GM19397 (cell line): Measurements from ENCODE around the gene SMAD1.

ENCODE experiments used
- ATAC-seq: cut with Tn5 transposase; IDR thresholded peaks from one replicate; pipeline ENCODE4 v1.9.1; 2021; ENCODE audit warnings: mild to moderate bottlenecking, moderate library complexity; ENCODE audit not compliant: unreplicated experiment

SMAD1 gene

DNA sequence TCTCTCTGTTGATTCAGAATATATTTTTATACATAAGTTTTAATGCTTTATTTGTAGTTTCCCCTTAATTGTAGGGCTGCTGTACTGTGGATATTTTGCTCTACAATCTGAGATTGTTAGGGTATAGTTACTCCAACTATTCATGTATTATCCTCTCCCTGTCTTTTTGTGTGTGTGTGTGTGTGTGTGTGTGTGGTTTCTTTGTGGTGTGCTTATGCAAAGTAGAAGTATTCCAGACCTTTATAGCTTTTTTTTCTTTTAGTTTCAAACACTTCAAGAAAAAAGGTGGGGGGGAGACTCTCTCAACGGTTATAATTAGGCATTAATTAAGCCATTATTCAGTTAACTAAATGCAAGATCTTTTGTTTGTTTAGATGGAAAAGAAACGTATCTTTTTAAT, 6.7 kb downstream of the SMAD1 start:
- no peak for ATAC-seq

- ATAC-seq, result no peak
Observed at GRCh38 chr4:145489556-145489955, 7.9 kb downstream of the SMAD1 start.

- ATAC-seq, result no peak
Observed at GRCh38 chr4:145490361-145490760, 8.7 kb downstream of the SMAD1 start.

- no peak for ATAC-seq
Observed at GRCh38 chr4:145490796-145491195, 9.1 kb downstream of the SMAD1 start.

- no peak for ATAC-seq
Observed at GRCh38 chr4:145492376-145492775, 10.7 kb downstream of the SMAD1 start.

GRCh38 chr4:145493166-145493565, 11.5 kb downstream of the SMAD1 start:
- ATAC-seq, result no peak

DNA sequence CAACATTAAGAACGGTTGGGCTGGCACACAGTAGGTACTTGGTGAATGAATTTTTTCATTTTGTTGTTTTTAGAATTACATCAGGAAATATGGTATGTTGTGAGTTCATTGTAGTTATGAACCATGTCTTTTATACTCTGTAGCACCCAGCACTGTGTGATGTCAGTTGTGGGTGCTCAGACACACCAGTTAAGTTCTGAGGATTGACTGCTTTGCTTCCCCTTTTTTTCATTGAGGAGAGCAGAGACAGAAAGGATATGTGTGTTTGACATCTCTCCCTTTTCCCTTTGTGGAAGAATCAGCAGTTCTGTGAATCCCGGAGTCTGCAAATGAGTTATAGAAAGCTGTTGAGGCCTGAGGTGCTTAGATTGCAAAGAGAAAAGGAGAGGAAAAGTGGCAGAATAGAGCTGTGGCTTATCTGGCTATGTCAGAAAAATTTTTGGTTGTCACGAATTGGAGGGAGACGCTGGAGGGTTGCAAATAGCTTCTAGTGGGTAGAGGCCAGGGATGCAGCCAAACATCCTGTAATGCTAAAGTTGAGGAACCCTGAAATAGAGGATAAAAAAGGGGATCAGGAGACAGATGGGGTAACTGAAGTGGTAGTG, 13.1 kb downstream of the SMAD1 start:
- no peak for ATAC-seq

DNA sequence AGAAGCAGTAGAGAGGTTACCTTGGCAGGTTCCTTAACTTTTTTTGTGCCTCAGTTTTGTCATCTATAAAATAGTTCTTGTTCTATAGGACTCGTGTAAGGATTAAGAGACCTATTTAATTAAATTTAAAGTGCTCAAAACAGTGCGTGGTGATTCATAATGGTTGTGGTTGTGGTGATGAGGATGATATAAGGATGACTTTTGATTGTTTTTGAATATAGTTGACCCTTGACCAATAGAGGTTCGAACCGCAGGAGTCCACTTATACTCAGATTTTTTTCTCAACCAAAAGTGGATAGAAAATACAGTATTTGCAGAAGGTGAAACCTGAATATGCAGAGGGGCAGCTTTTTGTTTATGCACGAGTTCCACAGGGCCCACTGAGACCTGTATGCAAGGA, 14.6 kb downstream of the SMAD1 start:
- ATAC-seq, result no peak

- no peak for ATAC-seq
Observed at GRCh38 chr4:145497199-145498149, 15.8 kb downstream of the SMAD1 start.

DNA sequence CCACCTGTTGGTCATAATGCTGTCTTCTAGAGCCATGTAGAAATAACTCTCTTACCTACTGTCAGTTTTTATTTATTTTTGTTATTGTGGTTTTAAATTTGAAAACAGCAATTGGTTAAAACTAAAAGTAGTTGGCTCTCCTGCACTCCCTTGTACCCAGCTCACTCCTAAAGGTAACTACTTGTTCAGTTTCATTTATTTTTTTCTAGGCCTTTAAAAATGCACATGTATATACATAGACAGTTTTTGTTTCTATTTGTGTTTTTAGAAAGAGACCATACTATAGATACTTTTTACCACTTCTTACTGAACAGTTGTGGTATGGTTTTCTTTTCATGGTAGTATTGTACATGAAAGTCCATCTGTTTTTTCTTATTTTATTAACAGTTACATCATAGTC, 16.8 kb downstream of the SMAD1 start:
- ATAC-seq, result peak; percentile 54

DNA sequence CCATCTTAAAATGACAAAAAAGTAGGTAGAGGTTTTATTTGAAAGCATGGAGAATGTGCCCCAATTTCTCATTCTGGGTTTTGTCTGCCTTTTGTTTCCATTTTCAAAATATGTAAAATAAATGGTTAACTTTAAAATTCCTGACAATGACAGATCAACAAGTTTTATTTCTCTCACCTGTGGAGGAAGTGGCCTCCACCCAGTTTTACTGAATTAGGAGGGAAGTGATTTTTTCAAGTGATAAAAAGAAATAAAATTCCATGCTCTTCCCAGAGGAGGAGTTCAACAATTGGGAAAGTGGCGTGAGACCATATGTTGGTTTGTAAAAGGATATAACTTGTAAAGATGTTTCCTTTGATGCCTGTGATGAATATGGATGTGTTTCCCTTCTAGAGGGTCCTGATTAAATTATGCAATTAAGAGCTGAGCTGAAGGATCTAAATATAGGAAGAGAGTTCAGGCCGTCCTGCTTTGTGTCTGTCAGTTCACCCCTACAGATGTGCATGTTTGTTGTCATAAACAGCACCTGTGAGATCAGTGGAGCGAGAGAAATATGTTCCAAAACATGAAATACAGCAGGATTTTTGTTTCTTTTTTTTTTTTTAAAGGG, 19.5 kb downstream of the SMAD1 start:
- ATAC-seq, result peak; percentile 59

GRCh38 chr4:145502809-145503208, 21.2 kb downstream of the SMAD1 start:
- no peak for ATAC-seq

GRCh38 chr4:145503486-145504072, 21.9 kb downstream of the SMAD1 start:
- ATAC-seq, result no peak

DNA sequence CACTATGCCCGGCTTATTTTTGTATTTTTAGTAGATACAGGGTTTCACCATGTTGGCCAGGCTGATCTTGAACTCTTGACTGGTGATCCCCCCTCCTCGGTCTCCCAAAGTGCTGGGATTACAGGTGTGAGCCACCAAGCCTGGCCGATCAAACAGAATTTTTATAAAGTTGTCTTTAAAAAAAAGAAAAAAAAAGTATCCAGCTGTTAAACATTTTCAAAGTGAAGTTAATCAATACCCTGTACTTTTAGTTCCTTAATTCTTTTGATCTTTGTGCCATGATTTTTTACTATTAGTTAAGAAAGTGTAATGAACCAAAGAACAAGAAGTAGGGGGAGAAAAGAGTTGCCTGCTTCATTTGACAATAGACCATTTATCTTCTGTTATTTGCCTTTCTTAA, 24.3 kb downstream of the SMAD1 start:
- ATAC-seq, result no peak

- no peak for ATAC-seq
Observed at GRCh38 chr4:145507636-145508035, 26.0 kb downstream of the SMAD1 start.

DNA sequence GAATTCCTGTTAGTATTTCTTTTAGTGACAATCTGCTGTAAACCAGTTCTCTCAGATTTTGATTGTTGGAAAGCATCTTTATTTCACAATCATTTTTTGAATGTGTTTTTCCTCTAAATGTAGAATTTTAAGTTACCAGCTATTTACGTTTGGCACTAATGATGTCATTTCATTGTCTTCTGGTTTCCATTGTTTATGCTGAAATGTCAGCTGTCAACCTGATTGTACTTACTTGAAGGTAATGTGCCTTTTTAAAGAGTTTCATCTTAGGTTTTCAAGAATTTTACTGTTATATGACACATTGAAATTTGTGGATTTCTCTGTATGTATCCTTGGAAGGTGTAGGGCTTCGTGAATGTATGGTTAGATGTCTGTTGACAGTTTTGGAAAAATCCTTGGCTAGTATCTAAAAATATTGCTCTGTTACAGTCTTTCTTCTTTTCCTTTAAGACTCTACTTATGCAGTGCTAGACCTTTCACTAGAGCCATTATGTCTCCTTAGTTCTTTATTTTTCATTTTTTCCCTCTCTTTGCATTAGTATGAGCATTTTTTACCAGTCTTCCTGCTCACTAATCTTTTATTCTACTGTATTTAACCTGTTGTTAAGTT, 30.4 kb downstream of the SMAD1 start:
- no peak for ATAC-seq

DNA sequence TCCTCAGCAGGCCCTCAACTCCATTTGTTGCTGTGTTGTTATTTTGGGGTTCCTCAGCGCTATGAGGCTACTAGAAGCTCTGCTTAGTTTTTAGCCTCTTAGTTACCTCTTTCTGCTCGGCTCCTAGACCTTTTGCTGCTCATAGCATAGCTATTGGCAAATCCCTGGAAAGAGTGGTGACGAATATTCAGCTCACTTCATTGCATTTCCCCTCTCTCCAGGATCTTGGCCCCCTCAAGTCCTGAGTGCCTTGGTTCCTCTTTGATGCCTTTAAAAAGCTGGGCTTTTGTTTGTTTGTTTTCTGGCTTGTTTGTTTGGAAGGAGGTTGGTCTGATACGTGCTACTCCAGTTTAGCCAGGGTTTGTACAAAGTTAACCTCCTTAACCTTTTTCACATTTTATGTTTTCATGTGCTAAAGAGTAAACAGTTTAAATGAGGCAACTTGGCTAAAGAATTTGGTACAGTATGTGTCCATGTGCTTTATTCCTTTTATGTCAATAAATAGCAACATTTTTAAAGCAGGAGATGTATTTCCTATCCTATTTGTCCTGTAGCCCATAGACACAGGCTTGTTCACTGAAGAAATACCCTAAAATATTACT, 31.5 kb downstream of the SMAD1 start:
- no peak for ATAC-seq

DNA sequence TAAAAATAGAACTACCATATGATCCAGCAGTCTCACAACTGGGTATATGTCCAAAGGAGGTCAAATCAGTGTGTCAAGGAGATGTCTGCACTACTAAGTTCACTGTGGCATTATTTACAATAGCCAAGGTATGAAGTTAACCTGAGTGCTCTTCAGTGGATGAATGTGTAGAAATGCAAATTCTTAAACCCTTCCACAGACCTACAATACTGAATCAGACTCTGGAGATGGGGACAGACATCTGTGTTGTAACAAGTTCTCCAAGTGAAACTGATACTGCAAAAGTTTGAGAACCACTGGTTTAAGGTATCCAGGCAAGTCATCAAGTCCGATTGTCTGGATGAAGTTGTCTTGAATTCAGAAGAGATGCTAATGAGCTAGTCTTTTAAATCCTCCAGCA, 38.5 kb downstream of the SMAD1 start:
- ATAC-seq, result no peak

- ATAC-seq, result no peak
Observed at GRCh38 chr4:145521282-145521681, 39.6 kb downstream of the SMAD1 start.

DNA sequence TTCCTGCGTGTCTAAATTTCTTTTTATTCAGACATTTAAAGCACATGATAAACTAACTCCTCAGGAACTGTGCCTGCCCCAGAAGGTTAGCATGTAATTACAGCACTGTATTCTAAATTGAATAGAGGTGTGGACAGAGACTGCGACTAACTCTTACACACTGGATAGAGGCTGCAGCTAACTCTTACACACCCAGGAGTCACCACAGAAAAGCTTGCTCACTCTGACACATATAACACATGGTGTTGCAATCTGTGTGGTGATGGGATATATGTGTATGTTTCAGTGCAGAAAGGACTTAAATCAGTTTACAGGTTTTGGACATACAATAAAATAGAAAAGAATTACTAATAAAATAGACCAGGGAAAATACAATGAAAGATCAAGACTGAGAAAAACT, 41.5 kb downstream of the SMAD1 start:
- no peak for ATAC-seq

GRCh38 chr4:145524552-145524951, 42.9 kb downstream of the SMAD1 start:
- ATAC-seq, result no peak
